ENCODE results near the gene ACTR8. TPM values are rescaled to one million over a fixed set of nuclear protein-coding genes. Genes with fewer than 3 reads are reported as not detected.
A peak's percentile ranks its signal among the peaks of the same experiment; 100 is the strongest.

Gene ACTR8
- polyA plus RNA-seq, 1 donor (not counting 4 experiments of a cell fraction or from before 2014, with no cell fraction given), result 28.8 TPM

DNA sequence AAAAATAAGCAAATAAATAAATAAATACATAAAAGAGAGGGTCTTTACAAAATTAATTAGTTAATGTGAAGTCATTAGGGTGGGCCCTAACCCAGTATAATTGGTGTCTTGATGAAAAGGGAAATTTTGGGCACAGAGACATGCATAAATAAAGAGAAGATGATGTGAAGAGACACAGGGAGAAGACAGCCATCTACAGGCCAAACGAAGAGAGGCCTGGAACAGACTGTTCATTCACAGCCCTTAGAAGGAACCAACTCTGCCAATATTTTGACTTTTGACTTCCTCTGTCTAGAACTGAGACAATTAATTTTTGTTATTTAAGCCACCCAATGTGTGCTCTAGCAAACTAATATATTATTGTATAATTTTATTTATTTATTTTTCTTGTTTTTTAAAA lies 39.3 kb upstream of the ACTR8 start:
- no peak overlapping the region for H3K27ac ChIP-seq (ENCODE audit: control insufficient read depth, insufficient read depth, low read length)
- H3K9me1 ChIP-seq (ENCODE audit: control insufficient read depth, extremely low read depth, insufficient read depth, low read length), result no peaks in the 10 kb centered on the region
- no peaks in the 10 kb centered on the region for H3K4me1 ChIP-seq (ENCODE audit: control insufficient read depth, extremely low read depth, insufficient read depth, low read length)
- no peak for TF ChIP-seq EZH2 (IDR thresholded peaks at IDR 0.05; ENCODE audit: low read length)
- TF ChIP-seq, protein P1, sequence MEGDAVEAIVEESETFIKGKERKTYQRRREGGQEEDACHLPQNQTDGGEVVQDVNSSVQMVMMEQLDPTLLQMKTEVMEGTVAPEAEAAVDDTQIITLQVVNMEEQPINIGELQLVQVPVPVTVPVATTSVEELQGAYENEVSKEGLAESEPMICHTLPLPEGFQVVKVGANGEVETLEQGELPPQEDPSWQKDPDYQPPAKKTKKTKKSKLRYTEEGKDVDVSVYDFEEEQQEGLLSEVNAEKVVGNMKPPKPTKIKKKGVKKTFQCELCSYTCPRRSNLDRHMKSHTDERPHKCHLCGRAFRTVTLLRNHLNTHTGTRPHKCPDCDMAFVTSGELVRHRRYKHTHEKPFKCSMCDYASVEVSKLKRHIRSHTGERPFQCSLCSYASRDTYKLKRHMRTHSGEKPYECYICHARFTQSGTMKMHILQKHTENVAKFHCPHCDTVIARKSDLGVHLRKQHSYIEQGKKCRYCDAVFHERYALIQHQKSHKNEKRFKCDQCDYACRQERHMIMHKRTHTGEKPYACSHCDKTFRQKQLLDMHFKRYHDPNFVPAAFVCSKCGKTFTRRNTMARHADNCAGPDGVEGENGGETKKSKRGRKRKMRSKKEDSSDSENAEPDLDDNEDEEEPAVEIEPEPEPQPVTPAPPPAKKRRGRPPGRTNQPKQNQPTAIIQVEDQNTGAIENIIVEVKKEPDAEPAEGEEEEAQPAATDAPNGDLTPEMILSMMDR (optimal IDR thresholded peaks at IDR 0.05 in 1 of 3, IDR thresholded peaks at IDR 0.05 in 1 of 3, conservative IDR thresholded peaks at IDR 0.05 in 1 of 3; ENCODE audit: extremely low read depth in 1 of 3, insufficient read depth in 2 of 3, low read length in 3 of 3), result peak; percentile 17 to 74 (median 50)
- dilution Hi-C loops (cut with MboI; ENCODE audit: extremely low pct_ligation_motif_present, low sequenced_read_pairs), result no loop called here
- DNase-seq (ENCODE audit: low read depth, low spot score) (no peak), FAIRE-seq (no peak)
- H3K36me3 ChIP-seq (ENCODE audit: control insufficient read depth in 2 of 2, extremely low read depth in 1 of 2, insufficient read depth in 2 of 2, low read length in 2 of 2), result no peaks in the 10 kb centered on the region
- no peak overlapping the region for H2AFZ ChIP-seq (ENCODE audit: control insufficient read depth, low read length)
- H3K9me3 ChIP-seq (ENCODE audit: control insufficient read depth, low read depth, low read length), result no peaks in the 10 kb centered on the region
- H3K4me2 ChIP-seq (ENCODE audit: control insufficient read depth, extremely low read depth, insufficient read depth, low read depth, low read length), result no peak overlapping the region
- H4K20me1 ChIP-seq (ENCODE audit: control insufficient read depth, extremely low read depth, insufficient read depth, low read length), result no peaks in the 10 kb centered on the region
- H3K9ac ChIP-seq (ENCODE audit: control insufficient read depth, extremely low read depth, insufficient read depth, low read length), result no peak overlapping the region
- H3K27me3 ChIP-seq (ENCODE audit: control insufficient read depth, extremely low read depth, insufficient read depth, low read length), result no peaks in the 10 kb centered on the region
- H3K79me2 ChIP-seq (ENCODE audit: control insufficient read depth, insufficient read depth, low read length), result no peaks in the 10 kb centered on the region
- no peak overlapping the region for H3K4me3 ChIP-seq (ENCODE audit: control insufficient read depth in 2 of 3, extremely low read depth in 1 of 3, insufficient read depth in 2 of 3, low read depth in 1 of 3, low read length in 3 of 3)

DNA sequence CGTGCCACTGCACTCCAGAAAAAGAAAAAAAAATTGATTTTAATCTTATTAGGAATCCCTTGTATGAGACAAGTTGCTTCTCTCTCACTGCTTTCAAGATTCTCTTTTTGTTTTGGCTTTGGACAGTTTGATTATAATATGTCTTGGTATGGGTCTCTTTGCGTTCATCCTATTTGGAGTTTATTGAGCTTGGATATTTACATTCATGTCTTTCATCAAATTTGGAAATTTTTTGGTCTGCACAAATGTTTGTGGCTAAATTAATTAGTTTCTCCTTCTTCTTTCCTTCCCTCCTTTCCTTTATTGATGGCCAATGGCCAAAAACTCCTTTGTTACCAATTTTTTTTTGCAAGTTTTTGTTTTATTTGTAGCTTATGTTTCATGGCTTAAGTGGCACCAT lies 37.8 kb upstream of the ACTR8 start:
- no peak overlapping the region for H2AFZ ChIP-seq (ENCODE audit: control insufficient read depth, low read length)
- no peaks in the 10 kb centered on the region for H4K20me1 ChIP-seq (ENCODE audit: control insufficient read depth, extremely low read depth, insufficient read depth, low read length)
- H3K9ac ChIP-seq (ENCODE audit: control insufficient read depth, extremely low read depth, insufficient read depth, low read length), result no peak overlapping the region
- H3K9me3 ChIP-seq (ENCODE audit: control insufficient read depth, low read depth, low read length), result no peaks in the 10 kb centered on the region
- H3K27ac ChIP-seq (ENCODE audit: control insufficient read depth, insufficient read depth, low read length), result no peak overlapping the region
- no peak overlapping the region for H3K4me3 ChIP-seq (ENCODE audit: control insufficient read depth in 2 of 3, extremely low read depth in 1 of 3, insufficient read depth in 2 of 3, low read depth in 1 of 3, low read length in 3 of 3)
- H3K79me2 ChIP-seq (ENCODE audit: control insufficient read depth, insufficient read depth, low read length), result no peaks in the 10 kb centered on the region
- H3K36me3 ChIP-seq (ENCODE audit: control insufficient read depth in 2 of 2, extremely low read depth in 1 of 2, insufficient read depth in 2 of 2, low read length in 2 of 2), result no peaks in the 10 kb centered on the region
- TF ChIP-seq, protein P1 (optimal IDR thresholded peaks at IDR 0.05 in 1 of 3, IDR thresholded peaks at IDR 0.05 in 1 of 3, conservative IDR thresholded peaks at IDR 0.05 in 1 of 3; ENCODE audit: extremely low read depth in 1 of 3, insufficient read depth in 2 of 3, low read length in 3 of 3), result no peak
- TF ChIP-seq EZH2 (IDR thresholded peaks at IDR 0.05; ENCODE audit: low read length), result no peak
- H3K27me3 ChIP-seq (ENCODE audit: control insufficient read depth, extremely low read depth, insufficient read depth, low read length), result no peaks in the 10 kb centered on the region
- no peak overlapping the region for H3K4me2 ChIP-seq (ENCODE audit: control insufficient read depth, extremely low read depth, insufficient read depth, low read depth, low read length)
- FAIRE-seq (no peak), DNase-seq (ENCODE audit: low read depth, low spot score) (no peak)
- H3K9me1 ChIP-seq (ENCODE audit: control insufficient read depth, extremely low read depth, insufficient read depth, low read length), result no peaks in the 10 kb centered on the region
- dilution Hi-C loops (cut with MboI; ENCODE audit: extremely low pct_ligation_motif_present, low sequenced_read_pairs), result no loop called here
- H3K4me1 ChIP-seq (ENCODE audit: control insufficient read depth, extremely low read depth, insufficient read depth, low read length), result no peaks in the 10 kb centered on the region

All from keratinocyte (primary cell).